ENCODE measurements around the gene DNM3.

GRCh38 chr1:172400722-172401105, 559.4 kb downstream of the DNM3 start:
- TF ChIP-seq NFIC (IDR thresholded peaks at IDR 0.05), result no peak
- TF ChIP-seq FOXM1 (IDR thresholded peaks at IDR 0.05; ENCODE audit: borderline replicate concordance, low read depth), result no peak
- no peak for TF ChIP-seq EP300 (IDR thresholded peaks at IDR 0.05; ENCODE audit: borderline replicate concordance)
- no peak for TF ChIP-seq CREB1 (IDR thresholded peaks at IDR 0.05; ENCODE audit: low read depth)
- TF ChIP-seq USF1 (IDR thresholded peaks at IDR 0.05), result no peak
- TF ChIP-seq RAD21 (IDR thresholded peaks at IDR 0.05; ENCODE audit: low read depth), result no peak
- no peak for TF ChIP-seq EGR1 (IDR thresholded peaks at IDR 0.05)
- TF ChIP-seq YY1 (IDR thresholded peaks at IDR 0.05; ENCODE audit: low read depth), result no peak
- TF ChIP-seq, protein P1, sequence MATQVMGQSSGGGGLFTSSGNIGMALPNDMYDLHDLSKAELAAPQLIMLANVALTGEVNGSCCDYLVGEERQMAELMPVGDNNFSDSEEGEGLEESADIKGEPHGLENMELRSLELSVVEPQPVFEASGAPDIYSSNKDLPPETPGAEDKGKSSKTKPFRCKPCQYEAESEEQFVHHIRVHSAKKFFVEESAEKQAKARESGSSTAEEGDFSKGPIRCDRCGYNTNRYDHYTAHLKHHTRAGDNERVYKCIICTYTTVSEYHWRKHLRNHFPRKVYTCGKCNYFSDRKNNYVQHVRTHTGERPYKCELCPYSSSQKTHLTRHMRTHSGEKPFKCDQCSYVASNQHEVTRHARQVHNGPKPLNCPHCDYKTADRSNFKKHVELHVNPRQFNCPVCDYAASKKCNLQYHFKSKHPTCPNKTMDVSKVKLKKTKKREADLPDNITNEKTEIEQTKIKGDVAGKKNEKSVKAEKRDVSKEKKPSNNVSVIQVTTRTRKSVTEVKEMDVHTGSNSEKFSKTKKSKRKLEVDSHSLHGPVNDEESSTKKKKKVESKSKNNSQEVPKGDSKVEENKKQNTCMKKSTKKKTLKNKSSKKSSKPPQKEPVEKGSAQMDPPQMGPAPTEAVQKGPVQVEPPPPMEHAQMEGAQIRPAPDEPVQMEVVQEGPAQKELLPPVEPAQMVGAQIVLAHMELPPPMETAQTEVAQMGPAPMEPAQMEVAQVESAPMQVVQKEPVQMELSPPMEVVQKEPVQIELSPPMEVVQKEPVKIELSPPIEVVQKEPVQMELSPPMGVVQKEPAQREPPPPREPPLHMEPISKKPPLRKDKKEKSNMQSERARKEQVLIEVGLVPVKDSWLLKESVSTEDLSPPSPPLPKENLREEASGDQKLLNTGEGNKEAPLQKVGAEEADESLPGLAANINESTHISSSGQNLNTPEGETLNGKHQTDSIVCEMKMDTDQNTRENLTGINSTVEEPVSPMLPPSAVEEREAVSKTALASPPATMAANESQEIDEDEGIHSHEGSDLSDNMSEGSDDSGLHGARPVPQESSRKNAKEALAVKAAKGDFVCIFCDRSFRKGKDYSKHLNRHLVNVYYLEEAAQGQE (IDR thresholded peaks at IDR 0.05; ENCODE audit: low read depth), result no peak
- no peak for TF ChIP-seq TAF1 (IDR thresholded peaks at IDR 0.05; ENCODE audit: low read depth)
- TF ChIP-seq TEAD4 (IDR thresholded peaks at IDR 0.05), result no peak
- TF ChIP-seq MAX (IDR thresholded peaks at IDR 0.05), result no peak
